HG03354 (cell line): ENCODE data around the gene OR10C1.
"Not testable (repeated sequence)": the region's sequence is repeated elsewhere in the genome, so short reads cannot be mapped to it uniquely, and the experiment has no call there.

ENCODE experiments used
- ATAC-seq: cut with Tn5 transposase; IDR thresholded peaks from one replicate; pipeline ENCODE4 v1.9.1; 2021; ENCODE audit warnings: mild to moderate bottlenecking; ENCODE audit not compliant: unreplicated experiment, poor library complexity, severe bottlenecking

The OR10C1 gene, protein sequence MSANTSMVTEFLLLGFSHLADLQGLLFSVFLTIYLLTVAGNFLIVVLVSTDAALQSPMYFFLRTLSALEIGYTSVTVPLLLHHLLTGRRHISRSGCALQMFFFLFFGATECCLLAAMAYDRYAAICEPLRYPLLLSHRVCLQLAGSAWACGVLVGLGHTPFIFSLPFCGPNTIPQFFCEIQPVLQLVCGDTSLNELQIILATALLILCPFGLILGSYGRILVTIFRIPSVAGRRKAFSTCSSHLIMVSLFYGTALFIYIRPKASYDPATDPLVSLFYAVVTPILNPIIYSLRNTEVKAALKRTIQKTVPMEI

GRCh38 chr6:29439006-29439405, at the start of gene OR10C1:
TSS of gene OR10C1 (plus strand) at chr6:29439306. CDS start at chr6:29440016, 710 bp downstream.
- no peak for ATAC-seq

DNA sequence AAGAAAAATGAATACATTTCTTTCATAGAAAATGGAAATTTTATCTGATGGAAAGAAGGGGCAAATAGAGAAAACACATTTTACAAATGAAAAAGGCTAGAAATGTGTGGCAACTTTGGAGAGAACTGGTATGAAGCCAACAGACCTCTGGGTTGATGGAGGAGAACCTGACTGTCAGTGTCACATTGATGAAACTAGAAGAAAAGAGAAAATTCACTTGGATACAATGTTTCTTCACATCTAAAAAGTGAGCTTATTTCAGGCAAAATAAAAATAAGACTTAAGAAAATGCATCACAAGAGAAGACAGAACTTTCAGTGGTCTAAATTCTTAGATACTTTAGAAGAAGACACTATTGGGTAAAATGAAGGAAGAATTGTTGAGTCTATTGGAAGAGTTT, 43.8 kb upstream of the OR10C1 start, which contains the start of gene OR12D2:
Gene OR12D2 (plus strand): TSS at position 301 of the 400 bp plus-strand sequence. CDS start 1,069 bp downstream, outside the sequence.
- no peak for ATAC-seq

GRCh38 chr6:29399525-29399924, 39.6 kb upstream of the OR10C1 start:
- ATAC-seq: no peak

GRCh38 chr6:29403801-29404200, 35.3 kb upstream of the OR10C1 start:
- no peak for ATAC-seq

DNA sequence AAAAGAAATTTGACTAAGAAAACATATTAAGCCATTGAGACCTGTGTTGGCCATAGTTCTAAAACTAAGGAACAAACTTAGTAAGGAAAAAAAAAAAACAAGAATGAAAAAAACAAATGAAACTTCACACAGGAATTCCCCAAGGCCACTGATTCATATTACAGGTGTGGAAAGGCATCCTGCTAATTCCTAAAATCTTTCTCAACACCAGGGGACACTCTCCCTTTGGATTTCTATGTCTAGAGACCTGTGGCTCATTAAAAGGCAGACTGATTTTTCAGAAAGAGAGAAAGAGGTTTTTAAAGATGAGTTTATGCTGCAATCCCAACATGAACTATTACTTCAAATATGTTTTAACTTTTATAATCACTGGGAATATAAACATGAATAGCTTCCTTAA, 24.5 kb upstream of the OR10C1 start, which contains the start of gene OR12D1:
Gene OR12D1 (plus strand): TSS at position 341 of the 400 bp plus-strand sequence.
- no peak for ATAC-seq

GRCh38 chr6:29419516-29419915, 19.6 kb upstream of the OR10C1 start:
- ATAC-seq: no peak

DNA sequence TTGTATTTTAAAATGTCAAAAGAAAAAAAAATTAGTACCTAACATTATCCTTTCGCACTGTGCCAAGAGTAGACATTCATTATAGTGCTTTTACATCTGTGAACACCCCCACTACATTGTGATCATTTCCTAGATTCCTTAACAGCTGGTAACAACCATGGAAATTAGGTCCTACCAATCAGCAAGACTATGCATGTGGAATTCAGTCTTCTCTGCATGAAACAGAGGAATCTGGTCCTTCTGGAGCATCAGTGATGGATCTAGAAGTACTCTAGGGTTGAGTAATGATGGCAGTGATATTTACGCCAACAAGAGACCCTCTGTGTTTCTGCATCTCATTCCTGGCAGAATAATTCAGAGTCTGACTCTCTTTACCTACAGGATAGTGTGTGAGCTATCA, 14.9 kb upstream of the OR10C1 start:
- ATAC-seq: no peak

- no peak for ATAC-seq
Observed at GRCh38 chr6:29424575-29424974, 14.5 kb upstream of the OR10C1 start.

GRCh38 chr6:29425075-29425474, 14.0 kb upstream of the OR10C1 start:
- no peak for ATAC-seq

- no peak for ATAC-seq
Observed at GRCh38 chr6:29426654-29427053, 12.5 kb upstream of the OR10C1 start.

- ATAC-seq: not testable (repeated sequence)
Observed at GRCh38 chr6:29436730-29437129, 2.4 kb upstream of the OR10C1 start.

DNA sequence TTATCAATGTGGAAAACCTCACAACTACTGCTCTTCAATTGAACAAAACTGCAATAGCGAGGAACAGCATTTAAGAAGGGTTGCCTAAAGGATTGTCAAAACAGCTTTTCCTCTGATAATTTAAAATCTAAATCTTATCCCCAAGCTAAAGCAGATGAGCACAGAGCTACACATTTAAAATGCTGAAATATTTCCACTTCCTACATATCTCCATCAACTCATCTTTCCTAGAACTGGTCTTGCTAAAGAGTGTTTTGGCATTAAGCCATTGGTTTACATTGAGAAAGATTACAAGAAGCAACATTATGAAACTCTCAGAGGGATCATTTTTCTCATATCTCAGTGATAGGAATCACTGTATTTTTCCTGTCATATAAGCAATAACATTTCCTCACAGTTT, 3.6 kb downstream of the OR10C1 start:
- no peak for ATAC-seq

- not testable (repeated sequence) for ATAC-seq
Observed at GRCh38 chr6:29444031-29444430, 4.9 kb downstream of the OR10C1 start.

DNA sequence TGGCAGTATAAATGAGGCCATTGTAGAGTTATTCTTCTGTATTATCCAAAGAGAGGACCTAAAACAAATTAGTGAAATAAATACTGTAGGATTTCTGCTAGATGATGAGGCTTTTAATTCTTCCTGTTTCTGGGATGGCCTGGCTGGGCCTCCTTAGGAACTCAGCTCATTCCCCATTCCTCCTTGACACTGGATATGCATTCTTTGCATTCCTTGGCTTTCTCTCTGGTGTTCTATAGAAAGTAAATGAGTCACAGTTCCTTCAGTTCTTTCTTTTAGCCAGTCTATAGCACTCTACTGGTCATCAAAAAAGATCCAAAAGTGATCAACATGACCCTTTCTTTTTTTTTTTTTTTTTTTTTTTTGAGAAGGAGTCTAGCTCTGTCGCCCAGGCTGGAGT, 8.6 kb downstream of the OR10C1 start:
- ATAC-seq: no peak

DNA sequence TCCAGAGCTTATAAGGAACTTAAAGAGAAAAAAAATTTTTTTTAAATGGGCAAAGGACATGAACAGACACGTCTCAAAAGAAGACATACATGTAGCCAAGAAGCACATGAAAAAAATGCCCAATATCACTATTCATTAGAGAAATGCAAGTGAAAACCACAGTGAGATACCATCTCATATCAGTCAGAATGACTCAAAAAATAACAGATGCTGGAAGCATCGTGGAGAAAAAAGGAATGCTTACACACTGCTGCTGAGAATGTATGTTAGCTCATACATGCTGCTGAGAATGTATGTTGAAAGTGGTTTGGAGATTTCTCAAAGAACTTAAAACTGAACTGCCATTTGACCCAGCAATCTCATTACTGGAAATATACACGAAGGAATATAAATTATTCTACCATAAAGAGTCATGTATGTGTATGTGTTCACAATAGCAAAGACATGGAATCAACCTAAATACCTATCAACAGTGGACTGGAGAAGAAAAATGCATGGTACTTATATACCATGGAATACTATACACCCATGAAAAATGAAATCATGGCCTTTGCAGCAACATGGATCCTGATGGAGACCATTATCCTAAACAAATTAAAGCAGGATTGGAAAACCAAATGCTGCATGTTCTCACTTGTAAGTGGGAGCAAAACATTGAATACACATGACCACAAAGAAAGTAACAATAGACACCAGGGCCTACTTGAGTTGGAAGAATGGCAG, 12.5 kb downstream of the OR10C1 start:
- no peak for ATAC-seq

DNA sequence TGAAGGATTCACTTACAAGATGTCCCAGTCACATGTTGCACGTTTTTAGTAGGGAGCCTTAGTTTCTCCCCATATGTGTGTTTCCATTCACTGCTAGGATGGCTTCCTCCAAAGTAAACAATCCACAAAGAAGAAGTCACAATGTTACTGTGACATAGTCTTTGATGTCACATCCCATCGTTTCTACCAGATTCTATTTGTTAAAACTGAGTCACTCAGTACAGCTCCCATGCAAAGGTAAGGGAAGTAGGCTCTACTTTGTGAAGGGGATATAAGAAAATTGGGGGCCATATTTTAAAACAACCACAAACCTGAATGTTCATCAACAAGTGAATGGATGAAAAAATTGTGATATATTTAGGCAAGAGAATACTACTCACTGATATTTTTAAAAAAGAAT, 17.9 kb downstream of the OR10C1 start, which contains the start of the genes OR11A1 and OR2H1:
Gene OR11A1 (minus strand): TSS at position 101 of the 400 bp plus-strand sequence. CDS start 29,430 bp downstream, outside the sequence.
Gene OR2H1 (plus strand): TSS at position 185 of the 400 bp plus-strand sequence. CDS start 4,615 bp downstream, outside the sequence.
- ATAC-seq: no peak

- no peak for ATAC-seq
Observed at GRCh38 chr6:29461021-29461814, 22.1 kb downstream of the OR10C1 start.

DNA sequence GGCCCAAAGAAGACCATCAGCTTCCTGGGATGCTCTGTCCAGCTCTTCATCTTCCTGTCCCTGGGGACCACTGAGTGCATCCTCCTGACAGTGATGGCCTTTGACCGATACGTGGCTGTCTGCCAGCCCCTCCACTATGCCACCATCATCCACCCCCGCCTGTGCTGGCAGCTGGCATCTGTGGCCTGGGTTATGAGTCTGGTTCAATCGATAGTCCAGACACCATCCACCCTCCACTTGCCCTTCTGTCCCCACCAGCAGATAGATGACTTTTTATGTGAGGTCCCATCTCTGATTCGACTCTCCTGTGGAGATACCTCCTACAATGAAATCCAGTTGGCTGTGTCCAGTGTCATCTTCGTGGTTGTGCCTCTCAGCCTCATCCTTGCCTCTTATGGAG, 22.9 kb downstream of the OR10C1 start:
- no peak for ATAC-seq

GRCh38 chr6:29465279-29465678, 26.2 kb downstream of the OR10C1 start:
- no peak for ATAC-seq

DNA sequence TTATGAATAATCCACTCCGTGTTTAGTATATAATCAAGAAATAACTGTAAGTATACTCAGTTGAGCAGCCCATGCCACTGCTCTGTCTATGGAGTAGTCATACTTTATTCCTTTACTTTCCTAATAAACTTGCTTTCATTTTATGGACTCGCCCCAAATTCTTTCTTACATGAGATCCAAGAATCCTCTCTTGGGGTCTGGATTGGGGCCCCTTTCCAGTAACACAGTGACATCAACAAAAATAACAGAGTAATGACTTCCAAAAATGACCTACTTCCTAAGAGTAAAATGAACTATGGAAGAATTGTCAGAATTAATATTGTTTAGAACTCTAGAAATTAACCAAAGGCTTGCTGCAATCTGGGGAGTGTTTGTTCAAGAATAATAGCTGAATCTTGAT, 26.7 kb downstream of the OR10C1 start:
- ATAC-seq: no peak
